HG03139 (cell line): Measurements from ENCODE around the gene RNPS1.

Experiments
- ATAC-seq: cut with Tn5 transposase; IDR thresholded peaks from one replicate; pipeline ENCODE4 v1.9.1; 2021; ENCODE audit not compliant: unreplicated experiment

RNPS1 gene

GRCh38 chr16:2236337-2237101, 31.4 kb downstream of the RNPS1 start, which contains the start of gene DNASE1L2:
Gene DNASE1L2 (plus strand): TSS chr16:2236444. CDS start chr16:2236817, 373 bp downstream.
- ATAC-seq, result no peak

GRCh38 chr16:2235695-2236336, 32.1 kb downstream of the RNPS1 start:
- no peak for ATAC-seq

- no peak for ATAC-seq
Measured at GRCh38 chr16:2235234-2235651, 32.7 kb downstream of the RNPS1 start.

GRCh38 chr16:2234813-2235170, 33.1 kb downstream of the RNPS1 start:
- ATAC-seq, result no peak

- ATAC-seq, result no peak
Measured at GRCh38 chr16:2233872-2234812, 33.8 kb downstream of the RNPS1 start.

GRCh38 chr16:2233046-2233775, 34.7 kb downstream of the RNPS1 start:
- ATAC-seq, result no peak

GRCh38 chr16:2232094-2232990, 35.6 kb downstream of the RNPS1 start:
- no peak for ATAC-seq

- ATAC-seq, result no peak
Measured at GRCh38 chr16:2231016-2231931, 36.7 kb downstream of the RNPS1 start.

GRCh38 chr16:2230376-2230775, 37.5 kb downstream of the RNPS1 start:
- no peak for ATAC-seq

- ATAC-seq, result no peak
Measured at GRCh38 chr16:2229632-2230250, 38.2 kb downstream of the RNPS1 start.

GRCh38 chr16:2229091-2229490, 38.8 kb downstream of the RNPS1 start:
- no peak for ATAC-seq

GRCh38 chr16:2228161-2228824, 39.6 kb downstream of the RNPS1 start:
- ATAC-seq, result no peak

GRCh38 chr16:2226918-2227317, 41.0 kb downstream of the RNPS1 start:
- no peak for ATAC-seq

- no peak for ATAC-seq
Measured at GRCh38 chr16:2226245-2226793, 41.6 kb downstream of the RNPS1 start.

GRCh38 chr16:2223942-2224486, 43.9 kb downstream of the RNPS1 start:
- no peak for ATAC-seq

GRCh38 chr16:2223221-2223941, 44.5 kb downstream of the RNPS1 start, which contains the start of gene E4F1:
Gene E4F1 (plus strand): TSS chr16:2223591. CDS start chr16:2223614, 23 bp downstream.
- ATAC-seq, result peak; percentile 91
